Mesothelial cell of epicardium (in vitro differentiated cells): ENCODE data around the gene SIDT2. TPM values are rescaled to one million over a fixed set of nuclear protein-coding genes. Genes with fewer than 3 reads are reported as not detected.
"Not testable (repeated sequence)": the region's sequence is repeated elsewhere in the genome, so short reads cannot be mapped to it uniquely, and the experiment has no call there.

Experiments
- DNase-seq, 2 experiments: peaks; one replicate each; pipeline ENCODE4 v3.0.0; 2021; ENCODE audit warnings: low spot score in 2 of 2; ENCODE audit not compliant: unreplicated experiment in 2 of 2
- H3K27ac Mint-ChIP-seq: 2 replicates; pipeline ENCODE4 v1.8.0; 2021; ENCODE audit warnings: mixed read lengths
- H3K27me3 Mint-ChIP-seq: 2 replicates; pipeline ENCODE4 v1.8.0; 2021; ENCODE audit warnings: low read depth, mixed read lengths
- H3K36me3 Mint-ChIP-seq: 2 replicates; pipeline ENCODE4 v1.8.0; 2021; ENCODE audit warnings: mixed read lengths
- H3K4me1 Mint-ChIP-seq: 2 replicates; pipeline ENCODE4 v1.8.0; 2021; ENCODE audit warnings: mixed read lengths
- H3K4me3 Mint-ChIP-seq: 2 replicates; pipeline ENCODE4 v1.8.0; 2021; ENCODE audit warnings: mild to moderate bottlenecking, moderate library complexity, mixed read lengths
- H3K9me3 Mint-ChIP-seq: 2 replicates; pipeline ENCODE4 v1.8.0; 2021; ENCODE audit warnings: mixed read lengths
- total RNA-seq: library from RNA; stranded (reverse); gene quantifications from 3 replicates; pipeline ENCODE4 v1.2.1, GENCODE V29; 2021
- TF ChIP-seq, protein P1 (sequence below): fragments of 200-600 bp; sonication (generic); IDR thresholded peaks from one replicate; pipeline ENCODE4 v1.5.0; 2021; ENCODE audit warnings: antibody characterized with exemption; ENCODE audit not compliant: unreplicated experiment

SIDT2 gene
- total RNA-seq, 1 donor from 2014 or later: 41.7 TPM

DNA sequence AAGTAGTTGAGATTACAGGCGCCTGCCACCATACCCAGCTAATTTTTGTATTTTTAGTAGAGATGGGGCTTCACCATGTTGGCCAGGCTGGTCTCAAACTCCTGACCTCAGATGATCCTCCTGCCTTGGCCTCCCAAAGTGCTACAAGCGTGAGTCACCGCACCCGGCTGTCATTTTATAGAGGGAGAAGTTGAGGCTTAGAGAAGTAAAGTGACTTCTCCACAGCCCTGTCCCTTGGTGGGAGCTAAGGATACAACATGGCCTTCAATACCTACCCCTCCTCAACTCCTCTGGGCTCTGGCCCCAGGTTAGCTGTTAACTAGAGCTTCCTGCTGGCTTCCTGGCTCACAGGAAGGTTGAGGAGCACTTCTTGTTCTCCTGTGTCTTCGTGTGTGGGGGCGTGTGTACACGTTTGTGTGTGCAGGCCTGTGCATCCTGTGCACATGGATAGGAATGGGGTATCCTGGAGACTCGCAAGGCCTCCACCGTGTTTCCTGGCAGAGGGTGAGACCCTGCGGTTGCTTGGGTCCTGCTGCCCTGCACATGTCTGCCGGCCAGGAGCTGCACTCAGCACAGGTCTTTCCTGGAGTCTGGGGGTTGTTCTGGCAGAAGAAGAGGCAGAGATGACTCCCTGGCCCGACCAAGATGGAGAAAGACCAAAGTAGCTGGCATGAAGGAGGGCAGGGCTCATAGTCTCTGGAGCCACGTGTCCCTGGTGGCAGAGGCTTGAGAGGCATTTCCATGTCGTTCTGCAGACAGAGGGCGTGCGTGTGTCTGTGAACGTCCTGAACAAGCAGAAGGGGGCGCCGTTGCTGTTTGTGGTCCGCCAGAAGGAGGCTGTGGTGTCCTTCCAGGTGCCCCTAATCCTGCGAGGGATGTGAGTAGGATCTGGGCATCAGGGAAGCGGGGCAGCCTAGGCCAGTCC is 2.4 kb downstream of the SIDT2 start:
- peaks cover 34% of the 10 kb centered on the region for H3K4me1 Mint-ChIP-seq
- peak in 1 of 2 experiments; percentile 48 for DNase-seq
- no peaks in the 10 kb centered on the region for H3K9me3 Mint-ChIP-seq
- peak overlapping the region; percentile 91 for H3K4me3 Mint-ChIP-seq
- no peaks in the 10 kb centered on the region for H3K27me3 Mint-ChIP-seq
- TF ChIP-seq, protein P1, sequence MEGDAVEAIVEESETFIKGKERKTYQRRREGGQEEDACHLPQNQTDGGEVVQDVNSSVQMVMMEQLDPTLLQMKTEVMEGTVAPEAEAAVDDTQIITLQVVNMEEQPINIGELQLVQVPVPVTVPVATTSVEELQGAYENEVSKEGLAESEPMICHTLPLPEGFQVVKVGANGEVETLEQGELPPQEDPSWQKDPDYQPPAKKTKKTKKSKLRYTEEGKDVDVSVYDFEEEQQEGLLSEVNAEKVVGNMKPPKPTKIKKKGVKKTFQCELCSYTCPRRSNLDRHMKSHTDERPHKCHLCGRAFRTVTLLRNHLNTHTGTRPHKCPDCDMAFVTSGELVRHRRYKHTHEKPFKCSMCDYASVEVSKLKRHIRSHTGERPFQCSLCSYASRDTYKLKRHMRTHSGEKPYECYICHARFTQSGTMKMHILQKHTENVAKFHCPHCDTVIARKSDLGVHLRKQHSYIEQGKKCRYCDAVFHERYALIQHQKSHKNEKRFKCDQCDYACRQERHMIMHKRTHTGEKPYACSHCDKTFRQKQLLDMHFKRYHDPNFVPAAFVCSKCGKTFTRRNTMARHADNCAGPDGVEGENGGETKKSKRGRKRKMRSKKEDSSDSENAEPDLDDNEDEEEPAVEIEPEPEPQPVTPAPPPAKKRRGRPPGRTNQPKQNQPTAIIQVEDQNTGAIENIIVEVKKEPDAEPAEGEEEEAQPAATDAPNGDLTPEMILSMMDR: no peak
- H3K36me3 Mint-ChIP-seq: peaks cover 3% of the 10 kb centered on the region
- no peak overlapping the region for H3K27ac Mint-ChIP-seq

DNA sequence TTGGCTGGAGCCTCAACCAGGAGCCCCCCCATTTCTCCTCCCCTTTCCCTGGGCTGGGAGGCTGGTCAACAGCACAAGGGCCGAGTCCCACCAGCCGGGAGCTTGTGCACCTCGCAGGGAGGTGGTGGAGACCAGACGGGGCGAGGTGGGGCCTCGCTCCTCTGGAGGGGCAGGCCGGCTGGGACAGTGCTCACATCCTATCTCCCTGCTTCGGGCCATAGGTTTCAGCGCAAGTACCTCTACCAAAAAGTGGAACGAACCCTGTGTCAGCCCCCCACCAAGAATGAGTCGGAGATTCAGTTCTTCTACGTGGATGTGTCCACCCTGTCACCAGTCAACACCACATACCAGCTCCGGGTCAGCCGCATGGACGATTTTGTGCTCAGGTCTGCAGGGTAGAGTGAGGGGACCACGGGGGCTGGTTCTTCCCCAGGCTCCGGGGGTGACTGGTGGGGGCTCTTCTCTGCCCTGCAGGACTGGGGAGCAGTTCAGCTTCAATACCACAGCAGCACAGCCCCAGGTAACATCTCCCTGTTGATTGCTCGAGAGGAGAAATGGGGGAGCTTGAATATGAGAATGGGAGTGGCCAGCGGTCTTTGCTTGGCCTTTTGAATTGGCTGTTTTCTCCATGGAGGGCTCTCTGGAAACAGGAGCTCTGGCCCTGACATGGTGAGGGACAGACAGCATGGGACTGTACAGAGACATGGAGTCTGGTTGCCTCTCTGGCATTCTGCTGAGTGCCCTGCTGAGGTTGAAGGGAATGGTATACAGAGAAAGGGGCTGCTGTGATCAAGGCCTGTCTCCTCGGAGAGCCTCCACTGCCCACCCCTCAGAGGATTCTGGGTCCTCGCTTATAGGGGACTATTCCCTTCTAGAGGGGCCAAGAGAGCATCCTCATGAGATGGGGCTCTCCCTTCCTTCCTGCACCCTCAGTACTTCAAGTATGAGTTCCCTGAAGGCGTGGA is 3.3 kb downstream of the SIDT2 start:
- DNase-seq: no peak
- TF ChIP-seq, protein P1: no peak
- Mint-ChIP-seq H3K4me3 (no peak overlapping the region), H3K27ac (no peak overlapping the region), H3K27me3 (no peaks in the 10 kb centered on the region), H3K36me3 (peaks cover 3% of the 10 kb centered on the region), H3K4me1 (peaks cover 34% of the 10 kb centered on the region), H3K9me3 (no peaks in the 10 kb centered on the region)

DNA sequence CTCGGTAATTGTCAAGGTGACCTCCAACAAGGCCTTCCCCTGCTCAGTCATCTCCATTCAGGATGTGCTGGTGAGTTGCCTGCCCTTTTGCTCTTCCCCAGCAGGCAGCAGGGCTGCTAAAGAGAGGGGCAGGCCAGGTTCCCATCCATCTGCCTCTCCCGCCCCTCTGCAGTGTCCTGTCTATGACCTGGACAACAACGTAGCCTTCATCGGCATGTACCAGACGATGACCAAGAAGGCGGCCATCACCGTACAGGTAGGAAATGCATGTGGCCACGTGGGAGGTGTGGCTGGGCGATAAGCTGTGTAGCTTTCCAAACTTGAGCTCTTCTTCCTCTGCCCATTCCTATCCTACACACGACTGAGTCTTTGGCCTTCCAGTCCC is 4.0 kb downstream of the SIDT2 start:
- Mint-ChIP-seq H3K4me3 (no peak overlapping the region), H3K27me3 (no peaks in the 10 kb centered on the region), H3K9me3 (no peaks in the 10 kb centered on the region), H3K36me3 (peaks cover 5% of the 10 kb centered on the region), H3K27ac (no peak overlapping the region), H3K4me1 (peaks cover 34% of the 10 kb centered on the region)
- no peak for DNase-seq
- TF ChIP-seq, protein P1: no peak

DNA sequence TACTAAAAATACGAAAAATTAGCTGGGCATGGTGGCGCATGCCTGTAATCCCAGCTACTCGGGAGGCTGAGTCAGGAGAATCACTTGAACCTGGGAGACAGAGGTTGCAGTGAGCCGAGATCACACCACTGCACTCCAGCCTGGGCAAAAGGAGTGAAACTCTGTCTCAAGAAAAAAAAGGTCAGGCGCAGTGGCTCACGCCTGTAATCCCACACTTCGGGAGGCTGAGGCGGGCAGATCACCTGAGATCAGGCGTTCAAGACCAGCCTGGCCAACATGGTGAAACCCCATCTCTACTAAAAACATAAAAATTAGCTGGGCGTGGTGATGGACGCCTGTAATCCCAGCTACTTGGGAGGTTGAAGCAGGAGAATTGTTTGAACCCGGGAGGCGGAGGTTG is 4.6 kb downstream of the SIDT2 start:
- not testable (repeated sequence) for H3K27me3 Mint-ChIP-seq, H3K9me3 Mint-ChIP-seq, H3K27ac Mint-ChIP-seq, H3K4me3 Mint-ChIP-seq, H3K36me3 Mint-ChIP-seq, DNase-seq
- H3K4me1 Mint-ChIP-seq: peaks cover 27% of the 10 kb centered on the region

DNA sequence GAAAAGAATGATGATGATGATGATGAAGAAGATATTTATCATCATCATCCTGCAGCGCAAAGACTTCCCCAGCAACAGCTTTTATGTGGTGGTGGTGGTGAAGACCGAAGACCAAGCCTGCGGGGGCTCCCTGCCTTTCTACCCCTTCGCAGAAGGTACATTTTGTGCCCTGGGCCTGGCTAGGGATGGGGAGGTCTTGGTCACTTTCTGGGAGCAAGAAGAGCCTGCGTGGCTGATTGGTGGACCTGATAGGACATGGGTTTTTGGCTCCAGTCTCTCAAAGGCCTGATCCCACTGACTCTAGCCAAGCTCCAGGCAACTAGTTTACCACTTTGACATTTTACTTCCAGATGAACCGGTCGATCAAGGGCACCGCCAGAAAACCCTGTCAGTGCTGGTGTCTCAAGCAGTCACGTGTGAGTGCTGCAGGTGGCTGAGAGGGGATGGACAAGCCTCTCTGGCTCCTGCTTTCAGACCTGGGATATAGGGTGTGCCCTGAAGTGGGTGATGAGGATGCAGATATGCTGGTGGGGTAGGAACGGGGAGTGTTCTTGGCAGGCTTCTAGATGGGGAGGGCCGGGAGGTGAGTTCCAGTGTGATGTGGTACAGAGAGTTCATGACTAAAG is 5.3 kb downstream of the SIDT2 start:
- Mint-ChIP-seq H3K4me3 (no peak overlapping the region), H3K4me1 (peaks cover 24% of the 10 kb centered on the region), H3K27ac (no peak overlapping the region), H3K27me3 (no peaks in the 10 kb centered on the region), H3K36me3 (peaks cover 7% of the 10 kb centered on the region), H3K9me3 (no peaks in the 10 kb centered on the region)
- DNase-seq: peak in 1 of 2 experiments; percentile 8
- TF ChIP-seq, protein P1: no peak
